GM06990 (cell line): Measurements from ENCODE around the gene GPR158.

Experiments
- DNase-seq: peaks from one replicate; pipeline ENCODE4 v3.0.0-alpha.2; 2011; ENCODE audit not compliant: insufficient read length; ENCODE audit errors: extremely low read depth
- H3K27me3 ChIP-seq: replicated peaks from 2 replicates; pipeline ENCODE4 v1.6.0; 2011; ENCODE audit warnings: low read length; ENCODE audit not compliant: control insufficient read depth, insufficient read depth
- H3K36me3 ChIP-seq: 2 replicates; pipeline ENCODE4 v1.5.1; 2011; ENCODE audit warnings: low read length; ENCODE audit not compliant: control insufficient read depth, insufficient read depth
- H3K4me3 ChIP-seq: replicated peaks from 2 replicates; pipeline ENCODE4 v1.5.1; 2011; ENCODE audit warnings: low read depth, mild to moderate bottlenecking, control low read depth, low read length
- TF ChIP-seq, protein P1 (sequence below): IDR thresholded peaks from 2 replicates; pipeline ENCODE4 v1.5.1; 2011; ENCODE audit warnings: low read length, control low read depth, mild to moderate bottlenecking, inconsistent platforms; ENCODE audit not compliant: insufficient read depth, poor library complexity, severe bottlenecking

Gene GPR158

DNA sequence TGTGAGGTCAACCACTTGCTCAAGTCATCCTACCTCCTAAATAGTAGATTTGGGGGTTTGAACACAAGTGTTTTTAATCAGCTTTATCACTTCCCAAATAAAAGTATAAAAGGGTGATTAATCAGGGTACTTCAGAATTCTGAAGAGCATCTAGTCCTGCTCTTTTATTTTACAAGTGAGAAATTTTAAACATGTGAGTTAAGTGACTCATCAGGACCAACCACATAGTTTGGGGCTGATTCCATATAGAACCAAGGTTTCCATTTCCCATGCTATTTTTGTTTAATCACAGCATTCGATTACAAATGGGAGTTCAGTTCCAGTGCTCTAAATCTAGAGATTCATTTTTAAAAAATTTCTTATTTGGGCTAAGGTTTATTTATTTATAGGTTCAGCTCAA is 113.4 kb downstream of the GPR158 start:
- no peak for DNase-seq
- H3K27me3 ChIP-seq = no peaks in the 10 kb centered on the region
- TF ChIP-seq, protein P1, sequence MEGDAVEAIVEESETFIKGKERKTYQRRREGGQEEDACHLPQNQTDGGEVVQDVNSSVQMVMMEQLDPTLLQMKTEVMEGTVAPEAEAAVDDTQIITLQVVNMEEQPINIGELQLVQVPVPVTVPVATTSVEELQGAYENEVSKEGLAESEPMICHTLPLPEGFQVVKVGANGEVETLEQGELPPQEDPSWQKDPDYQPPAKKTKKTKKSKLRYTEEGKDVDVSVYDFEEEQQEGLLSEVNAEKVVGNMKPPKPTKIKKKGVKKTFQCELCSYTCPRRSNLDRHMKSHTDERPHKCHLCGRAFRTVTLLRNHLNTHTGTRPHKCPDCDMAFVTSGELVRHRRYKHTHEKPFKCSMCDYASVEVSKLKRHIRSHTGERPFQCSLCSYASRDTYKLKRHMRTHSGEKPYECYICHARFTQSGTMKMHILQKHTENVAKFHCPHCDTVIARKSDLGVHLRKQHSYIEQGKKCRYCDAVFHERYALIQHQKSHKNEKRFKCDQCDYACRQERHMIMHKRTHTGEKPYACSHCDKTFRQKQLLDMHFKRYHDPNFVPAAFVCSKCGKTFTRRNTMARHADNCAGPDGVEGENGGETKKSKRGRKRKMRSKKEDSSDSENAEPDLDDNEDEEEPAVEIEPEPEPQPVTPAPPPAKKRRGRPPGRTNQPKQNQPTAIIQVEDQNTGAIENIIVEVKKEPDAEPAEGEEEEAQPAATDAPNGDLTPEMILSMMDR = no peak
- H3K36me3 ChIP-seq = no peaks in the 10 kb centered on the region
- H3K4me3 ChIP-seq = no peak overlapping the region

DNA sequence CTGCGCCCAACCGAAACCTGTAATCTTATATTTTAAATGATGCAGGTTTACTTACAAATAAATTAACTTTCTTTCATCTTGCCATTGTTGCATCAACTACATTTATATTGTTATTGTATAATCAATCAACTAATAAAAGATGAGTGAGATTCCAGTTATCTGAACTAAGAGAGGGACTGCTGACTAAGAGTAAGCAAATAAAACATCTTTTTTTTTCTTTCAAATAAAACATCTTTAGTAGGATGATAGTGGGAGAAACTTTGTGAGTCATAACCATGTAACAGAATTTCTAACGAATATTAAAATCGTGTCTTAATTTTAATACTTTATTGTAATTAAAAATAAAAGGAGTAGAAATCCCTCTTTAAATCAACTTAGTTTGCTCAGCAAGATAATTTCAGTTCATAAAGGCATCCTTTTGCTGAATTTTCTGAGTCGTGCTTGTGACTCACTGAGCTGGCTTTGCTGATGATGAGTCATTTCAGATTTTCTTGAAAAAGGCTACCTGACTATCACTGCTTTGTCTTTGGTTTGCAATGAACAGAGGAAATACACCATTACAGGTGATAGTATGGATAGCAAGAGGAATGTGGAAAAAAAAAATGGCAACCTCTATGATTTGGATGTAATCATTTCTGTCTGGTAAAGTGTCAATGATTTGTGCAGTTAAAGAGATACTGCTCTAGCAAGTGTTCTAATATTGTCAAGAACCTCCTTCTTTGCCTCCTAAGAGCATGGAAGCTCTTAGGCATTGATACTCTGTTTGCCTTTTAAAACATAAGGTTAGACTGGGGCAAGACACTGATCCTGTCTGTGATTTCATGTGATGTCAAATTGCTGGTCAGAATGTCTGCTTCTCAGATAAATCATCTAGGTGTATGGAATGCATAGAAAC is 119.5 kb downstream of the GPR158 start:
- Histone ChIP-seq H3K36me3 (no peaks in the 10 kb centered on the region), H3K4me3 (no peak overlapping the region), H3K27me3 (no peaks in the 10 kb centered on the region)
- no peak for DNase-seq
- TF ChIP-seq, protein P1 = no peak

DNA sequence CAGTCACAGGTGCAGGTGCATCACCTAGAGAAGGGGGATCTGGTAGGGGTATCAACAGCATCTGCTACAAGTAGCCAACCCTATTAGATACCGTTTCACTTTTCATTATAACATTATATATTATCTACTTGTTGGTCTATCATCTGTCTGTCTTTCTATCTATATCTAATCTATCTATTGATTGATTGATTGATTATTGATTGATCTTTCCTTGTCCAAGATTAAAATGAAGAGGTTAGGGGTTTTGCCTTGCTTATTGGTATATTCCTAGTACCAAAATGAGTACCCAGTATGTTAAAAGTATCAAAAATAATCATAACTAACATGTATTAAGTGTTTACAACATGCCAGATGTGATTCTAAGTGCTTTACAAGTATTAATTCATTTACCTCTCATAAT is 121.5 kb downstream of the GPR158 start:
- no peak for DNase-seq

DNA sequence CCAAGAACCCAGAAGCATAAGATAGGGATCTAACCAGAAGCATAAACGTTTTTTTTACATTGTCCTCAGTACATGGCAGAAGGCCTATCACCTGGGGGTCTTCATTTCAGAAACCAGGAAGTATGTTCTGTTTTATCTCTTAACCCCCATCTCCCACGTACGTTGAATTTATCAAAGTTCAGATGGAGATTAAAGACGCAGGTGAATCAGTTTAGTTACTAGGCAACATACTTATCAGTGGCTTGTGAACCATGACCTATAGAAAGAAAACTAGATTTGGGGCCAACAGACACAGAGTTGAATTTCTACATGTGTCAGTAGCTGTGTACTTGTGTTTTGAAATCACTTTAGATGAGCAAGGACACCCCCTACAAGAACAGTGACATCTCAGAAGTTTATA is 122.7 kb downstream of the GPR158 start:
- TF ChIP-seq, protein P1 = no peak
- Histone ChIP-seq H3K36me3 (no peaks in the 10 kb centered on the region), H3K27me3 (no peaks in the 10 kb centered on the region), H3K4me3 (no peak overlapping the region)
- DNase-seq = no peak

More for the DNA sequence above, 121.5 kb downstream of the GPR158 start:
- TF ChIP-seq, protein P1 = no peak
- Histone ChIP-seq H3K27me3 (no peaks in the 10 kb centered on the region), H3K4me3 (no peak overlapping the region), H3K36me3 (no peaks in the 10 kb centered on the region)

DNA sequence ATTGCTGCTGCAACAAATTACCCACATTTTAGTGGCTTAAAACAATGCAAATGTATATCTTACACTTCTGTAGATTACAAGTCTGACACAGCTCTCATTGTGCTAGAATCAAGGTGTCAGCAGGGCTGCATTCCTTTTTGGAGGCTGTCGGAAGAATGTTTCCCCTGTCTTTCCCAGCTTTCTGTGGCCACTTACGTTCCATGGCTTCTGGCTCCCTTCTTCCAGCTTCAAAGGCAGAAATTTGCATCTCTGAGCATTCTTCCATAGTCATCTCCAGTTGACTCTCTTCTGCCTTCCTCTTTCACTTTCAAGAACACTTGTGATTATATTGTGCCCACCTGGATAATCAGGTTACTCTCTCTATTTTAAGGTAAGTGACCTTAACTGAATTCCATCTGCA is 125.3 kb downstream of the GPR158 start:
- TF ChIP-seq, protein P1 = no peak
- Histone ChIP-seq H3K36me3 (no peaks in the 10 kb centered on the region), H3K4me3 (no peak overlapping the region), H3K27me3 (no peaks in the 10 kb centered on the region)
- no peak for DNase-seq
